Spleen (tissue), 7 donors: ENCODE data around the gene LASP1.

Source experiments
- CTCF ChIP-seq, 11 experiments: fragments of 200-600 bp in 7 of 11; fragments of 450-650 bp in 4 of 11; sonication (generic) in 4 of 11; IDR thresholded peaks in 8 of 11; conservative IDR thresholded peaks in 3 of 11; 1 replicate in 7 of 11; 2 replicates in 4 of 11; pipeline versions ENCODE4 v1.4.0 to v1.8.0; 2016 to 2021; ENCODE audit warnings: antibody characterized with exemption in 11 of 11, inconsistent platforms in 4 of 11, mild to moderate bottlenecking in 1 of 11
- POLR2A ChIP-seq, 3 donors: fragments of 450-650 bp; IDR thresholded peaks; one replicate each; pipeline ENCODE4 v1.5.1; 2017; ENCODE audit warnings: antibody characterized with exemption in 3 of 3, mild to moderate bottlenecking in 1 of 3
- POLR2AphosphoS5 ChIP-seq, 3 donors: sonication (generic); formaldehyde crosslinking; IDR thresholded peaks; one replicate each; pipeline ENCODE4 v1.5.1; 2017; ENCODE audit warnings: antibody characterized with exemption in 3 of 3
- donor health status: DM: no; HTN: no; CAD: no; lungs with moderate emphysema.
- donor health status: DM: no; HTN: no; CAD: no.
- donor health status: DM: no; HTN: no; CAD: no.

DNA sequence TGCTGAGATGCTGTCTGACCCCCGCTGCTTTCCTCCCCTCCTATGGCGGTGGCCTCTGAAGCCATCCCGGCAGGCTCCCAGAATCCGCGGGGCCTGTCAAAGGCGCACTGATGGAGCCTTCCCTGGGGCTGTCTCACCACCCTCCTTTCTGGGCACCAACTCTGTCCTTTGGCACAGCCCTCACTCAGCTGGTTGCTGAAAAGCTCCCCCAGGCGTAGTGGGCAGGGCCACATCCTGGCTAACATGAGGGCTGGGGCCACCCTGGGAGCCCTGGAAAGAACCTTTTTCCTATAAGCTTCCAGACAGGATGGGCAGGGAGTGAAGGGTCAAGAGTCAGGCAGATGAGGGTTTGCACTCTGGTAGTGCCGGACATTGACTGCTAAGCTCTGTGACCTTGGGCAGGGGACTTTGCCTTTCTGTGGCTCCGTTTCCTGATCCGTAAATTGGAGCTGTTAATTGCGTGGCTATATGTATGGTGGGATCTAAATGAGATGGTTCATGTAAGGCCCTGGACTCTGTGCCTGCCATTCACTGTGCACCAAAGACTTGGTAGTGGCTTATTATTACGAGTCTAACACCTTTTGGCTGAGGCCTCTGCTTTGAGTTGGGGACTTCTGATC lies 27.9 kb downstream of the LASP1 start:
- TF ChIP-seq CTCF (IDR thresholded peaks at IDR 0.05 in 8 of 11, conservative IDR thresholded peaks at IDR 0.05 in 3 of 11) (no peak), POLR2A (IDR thresholded peaks at IDR 0.05) (no peak), POLR2AphosphoS5 (IDR thresholded peaks at IDR 0.05) (peak; percentile 44 to 85 (median 77))
